ENCODE results near the gene ENPP7.

The ENPP7 gene

GRCh38 chr17:79720705-79721292 lies 9.9 kb upstream of the ENPP7 start:
- Histone ChIP-seq H3K27me3 (replicated peaks; ENCODE audit: insufficient read depth, low read length) (peaks cover 88% of the 10 kb centered on the region), H3K9me3 (replicated peaks; ENCODE audit: insufficient read depth, low read length) (no peaks in the 10 kb centered on the region), H3F3A (ENCODE audit: insufficient read depth, low read length) (no peaks in the 10 kb centered on the region), H3K36me3 (replicated peaks; ENCODE audit: insufficient read depth, low read length) (no peaks in the 10 kb centered on the region), H3K9me2 (replicated peaks; ENCODE audit: insufficient read depth, low read length) (no peaks in the 10 kb centered on the region), H3K4me3 (ENCODE audit: low read length) (no peak overlapping the region), H3K9ac (ENCODE audit: low read length) (no peak overlapping the region), H3K79me2 (ENCODE audit: low read length) (no peaks in the 10 kb centered on the region), H2AFZ (ENCODE audit: low read length) (no peak overlapping the region), H4K20me1 (ENCODE audit: insufficient read depth, low read length) (no peaks in the 10 kb centered on the region), H3K4me2 (ENCODE audit: low read depth, low read length) (no peak overlapping the region), H3K27ac (ENCODE audit: low read length) (no peak overlapping the region), H3K4me1 (ENCODE audit: low read length) (no peaks in the 10 kb centered on the region)
- TF ChIP-seq EZH2 (optimal IDR thresholded peaks at IDR 0.05; ENCODE audit: low read depth, low read length): no peak
- TF ChIP-seq, protein P1, sequence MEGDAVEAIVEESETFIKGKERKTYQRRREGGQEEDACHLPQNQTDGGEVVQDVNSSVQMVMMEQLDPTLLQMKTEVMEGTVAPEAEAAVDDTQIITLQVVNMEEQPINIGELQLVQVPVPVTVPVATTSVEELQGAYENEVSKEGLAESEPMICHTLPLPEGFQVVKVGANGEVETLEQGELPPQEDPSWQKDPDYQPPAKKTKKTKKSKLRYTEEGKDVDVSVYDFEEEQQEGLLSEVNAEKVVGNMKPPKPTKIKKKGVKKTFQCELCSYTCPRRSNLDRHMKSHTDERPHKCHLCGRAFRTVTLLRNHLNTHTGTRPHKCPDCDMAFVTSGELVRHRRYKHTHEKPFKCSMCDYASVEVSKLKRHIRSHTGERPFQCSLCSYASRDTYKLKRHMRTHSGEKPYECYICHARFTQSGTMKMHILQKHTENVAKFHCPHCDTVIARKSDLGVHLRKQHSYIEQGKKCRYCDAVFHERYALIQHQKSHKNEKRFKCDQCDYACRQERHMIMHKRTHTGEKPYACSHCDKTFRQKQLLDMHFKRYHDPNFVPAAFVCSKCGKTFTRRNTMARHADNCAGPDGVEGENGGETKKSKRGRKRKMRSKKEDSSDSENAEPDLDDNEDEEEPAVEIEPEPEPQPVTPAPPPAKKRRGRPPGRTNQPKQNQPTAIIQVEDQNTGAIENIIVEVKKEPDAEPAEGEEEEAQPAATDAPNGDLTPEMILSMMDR (IDR thresholded peaks at IDR 0.05; ENCODE audit: low read length): no peak
- TF ChIP-seq EZH2phosphoT487 (IDR thresholded peaks at IDR 0.05; ENCODE audit: low read length): no peak
- no peak for DNase-seq

GRCh38 chr17:79721993-79722671 lies 8.6 kb upstream of the ENPP7 start:
- no peak overlapping the region for H2AFZ ChIP-seq (ENCODE audit: low read length)
- H3F3A ChIP-seq (ENCODE audit: insufficient read depth, low read length): no peaks in the 10 kb centered on the region
- no peaks in the 10 kb centered on the region for H3K9me3 ChIP-seq (replicated peaks; ENCODE audit: insufficient read depth, low read length)
- no peak overlapping the region for H3K9ac ChIP-seq (ENCODE audit: low read length)
- TF ChIP-seq, protein P1 (IDR thresholded peaks at IDR 0.05; ENCODE audit: low read length): no peak
- no peak for TF ChIP-seq EZH2phosphoT487 (IDR thresholded peaks at IDR 0.05; ENCODE audit: low read length)
- TF ChIP-seq EZH2 (optimal IDR thresholded peaks at IDR 0.05; ENCODE audit: low read depth, low read length): no peak
- peaks cover 85% of the 10 kb centered on the region for H3K27me3 ChIP-seq (replicated peaks; ENCODE audit: insufficient read depth, low read length)
- no peak overlapping the region for H3K27ac ChIP-seq (ENCODE audit: low read length)
- H3K9me2 ChIP-seq (replicated peaks; ENCODE audit: insufficient read depth, low read length): no peaks in the 10 kb centered on the region
- H3K36me3 ChIP-seq (replicated peaks; ENCODE audit: insufficient read depth, low read length): no peaks in the 10 kb centered on the region
- no peak for DNase-seq
- H3K4me1 ChIP-seq (ENCODE audit: low read length): no peaks in the 10 kb centered on the region
- H3K4me2 ChIP-seq (ENCODE audit: low read depth, low read length): no peak overlapping the region
- H3K79me2 ChIP-seq (ENCODE audit: low read length): no peaks in the 10 kb centered on the region
- no peaks in the 10 kb centered on the region for H4K20me1 ChIP-seq (ENCODE audit: insufficient read depth, low read length)
- H3K4me3 ChIP-seq (ENCODE audit: low read length): no peak overlapping the region

DNA sequence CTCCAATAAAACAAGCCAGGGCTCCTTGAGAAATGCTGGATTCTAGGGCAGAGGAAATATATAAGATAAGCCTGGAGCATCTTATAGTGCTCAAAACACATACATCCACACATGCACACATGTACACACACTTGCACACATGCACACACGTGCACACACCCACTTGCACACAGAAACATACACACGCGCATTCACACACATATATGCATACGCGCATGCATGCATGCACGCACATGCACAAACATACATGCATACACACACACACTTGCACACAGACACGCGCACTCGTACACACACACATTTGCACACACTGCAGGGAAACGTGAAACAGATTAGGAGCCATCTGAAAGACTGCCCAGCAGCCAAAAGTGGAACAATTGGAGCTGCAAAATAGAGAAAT lies 8.0 kb upstream of the ENPP7 start:
- Histone ChIP-seq H3K4me1 (ENCODE audit: low read length) (no peaks in the 10 kb centered on the region), H3K27me3 (replicated peaks; ENCODE audit: insufficient read depth, low read length) (peaks cover 85% of the 10 kb centered on the region), H3K4me2 (ENCODE audit: low read depth, low read length) (no peak overlapping the region), H3K9me3 (replicated peaks; ENCODE audit: insufficient read depth, low read length) (no peaks in the 10 kb centered on the region), H3K36me3 (replicated peaks; ENCODE audit: insufficient read depth, low read length) (no peaks in the 10 kb centered on the region), H4K20me1 (ENCODE audit: insufficient read depth, low read length) (no peaks in the 10 kb centered on the region), H2AFZ (ENCODE audit: low read length) (no peak overlapping the region), H3K4me3 (ENCODE audit: low read length) (no peak overlapping the region), H3K27ac (ENCODE audit: low read length) (no peak overlapping the region), H3K9me2 (replicated peaks; ENCODE audit: insufficient read depth, low read length) (no peaks in the 10 kb centered on the region), H3K79me2 (ENCODE audit: low read length) (no peaks in the 10 kb centered on the region), H3F3A (ENCODE audit: insufficient read depth, low read length) (no peaks in the 10 kb centered on the region), H3K9ac (ENCODE audit: low read length) (no peak overlapping the region)
- TF ChIP-seq EZH2phosphoT487 (IDR thresholded peaks at IDR 0.05; ENCODE audit: low read length) (no peak), EZH2 (optimal IDR thresholded peaks at IDR 0.05; ENCODE audit: low read depth, low read length) (no peak)
- TF ChIP-seq, protein P1 (IDR thresholded peaks at IDR 0.05; ENCODE audit: low read length): no peak
- no peak for DNase-seq
